IPS-15b (cell line): ENCODE measurements around the gene FAM237A.

Experiments used
- H3K27me3 ChIP-seq: one replicate; pipeline ENCODE4 v1.6.1; 2013; ENCODE audit warnings: low read length; ENCODE audit not compliant: control insufficient read depth, insufficient read depth
- H3K36me3 ChIP-seq: one replicate; pipeline ENCODE4 v1.6.1; 2013; ENCODE audit warnings: low read length; ENCODE audit not compliant: control insufficient read depth, insufficient read depth
- H3K4me1 ChIP-seq: one replicate; pipeline ENCODE4 v1.6.1; 2013; ENCODE audit warnings: mild to moderate bottlenecking, low read length; ENCODE audit not compliant: control insufficient read depth, insufficient read depth
- H3K4me3 ChIP-seq: one replicate; pipeline ENCODE4 v1.5.1; 2013; ENCODE audit warnings: low read depth, low read length
- H3K9ac ChIP-seq: one replicate; pipeline ENCODE4 v1.6.1; 2013; ENCODE audit warnings: low read depth, mild to moderate bottlenecking, low read length
- H3K9me3 ChIP-seq: one replicate; pipeline ENCODE4 v1.6.1; 2013; ENCODE audit warnings: mild to moderate bottlenecking, low read length; ENCODE audit not compliant: control insufficient read depth, insufficient read depth

FAM237A gene

DNA sequence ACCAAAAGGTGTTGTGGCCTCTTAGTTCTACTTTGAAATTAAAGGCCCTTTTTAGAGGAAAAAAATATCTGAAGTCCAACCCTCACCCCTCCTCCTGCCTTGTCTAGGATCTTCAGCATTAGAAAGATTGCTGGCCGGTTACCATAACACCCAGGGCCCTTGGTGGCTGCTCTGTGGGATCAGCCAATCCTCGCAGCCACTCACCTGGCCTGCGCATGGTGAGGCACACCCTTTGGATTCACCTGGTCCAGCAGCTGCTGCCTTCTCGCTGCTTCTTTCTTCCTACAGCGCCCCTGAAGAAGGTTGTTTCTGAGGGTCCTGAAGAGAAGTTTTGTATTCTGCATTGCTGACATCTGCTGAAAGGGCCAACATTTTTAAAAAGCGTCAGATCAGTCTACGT is 50.7 kb downstream of the FAM237A start:
- no peaks in the 10 kb centered on the region for H3K9me3 ChIP-seq
- H3K36me3 ChIP-seq: no peaks in the 10 kb centered on the region
- no peak overlapping the region for H3K9ac ChIP-seq
- H3K4me1 ChIP-seq: no peaks in the 10 kb centered on the region
- H3K4me3 ChIP-seq: no peak overlapping the region
- H3K27me3 ChIP-seq: no peaks in the 10 kb centered on the region

DNA sequence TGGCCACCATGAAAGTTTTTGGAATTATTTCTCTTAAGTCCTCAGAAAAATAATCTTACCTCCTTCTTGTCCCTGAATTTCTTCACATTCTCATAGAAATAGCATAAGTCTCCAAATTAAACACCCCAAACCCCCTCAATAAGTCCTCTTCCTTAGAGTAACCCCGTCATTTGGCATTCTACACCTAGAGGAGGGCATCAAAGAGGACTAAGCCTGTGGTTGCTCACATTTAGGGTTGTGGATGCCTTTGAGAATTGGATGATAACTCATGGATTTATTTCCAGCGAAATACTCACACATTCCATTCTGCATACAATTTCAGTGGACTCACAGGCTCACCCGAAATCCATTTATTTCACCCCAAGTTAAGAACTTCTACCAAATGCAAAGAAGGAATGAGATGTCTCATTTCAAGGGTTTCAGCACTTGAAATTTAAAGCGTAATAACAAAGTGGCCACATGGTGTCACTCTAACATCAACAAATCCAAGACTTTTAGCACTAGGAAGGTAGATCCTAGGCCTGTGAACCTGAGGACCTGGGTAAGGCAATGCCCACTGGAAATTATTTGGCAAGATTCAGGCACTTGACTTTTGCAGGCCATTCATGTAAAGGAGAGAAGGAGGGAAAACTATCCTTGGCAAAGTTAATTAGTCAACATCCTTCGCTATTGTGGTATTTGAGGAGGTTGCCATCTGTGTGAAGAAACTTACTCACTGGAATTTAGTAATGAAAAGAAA is 51.3 kb downstream of the FAM237A start:
- Histone ChIP-seq H3K36me3 (no peaks in the 10 kb centered on the region), H3K9ac (no peak overlapping the region), H3K4me3 (no peak overlapping the region), H3K9me3 (no peaks in the 10 kb centered on the region), H3K27me3 (no peaks in the 10 kb centered on the region), H3K4me1 (no peaks in the 10 kb centered on the region)

DNA sequence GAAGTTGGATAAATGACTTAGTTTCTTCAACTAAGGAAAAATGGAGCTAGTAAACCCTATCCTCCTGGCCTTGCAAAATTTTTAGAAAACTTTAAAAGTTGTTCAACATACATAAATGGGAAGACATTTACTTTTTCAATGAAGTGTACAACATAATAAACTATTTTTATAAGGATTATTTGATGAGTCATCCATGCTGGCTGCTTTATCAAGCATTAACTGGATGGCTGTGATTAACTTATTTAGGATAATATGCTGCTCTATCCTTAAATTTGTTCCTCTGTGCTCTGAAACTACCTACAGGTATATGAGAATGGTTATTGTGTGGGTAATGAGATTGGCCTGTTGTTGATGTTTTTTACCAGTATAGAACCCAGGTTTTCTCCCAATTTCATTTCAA is 54.6 kb downstream of the FAM237A start:
- no peak overlapping the region for H3K4me3 ChIP-seq
- no peaks in the 10 kb centered on the region for H3K27me3 ChIP-seq
- H3K4me1 ChIP-seq: no peaks in the 10 kb centered on the region
- H3K36me3 ChIP-seq: no peaks in the 10 kb centered on the region
- H3K9ac ChIP-seq: no peak overlapping the region
- no peaks in the 10 kb centered on the region for H3K9me3 ChIP-seq

DNA sequence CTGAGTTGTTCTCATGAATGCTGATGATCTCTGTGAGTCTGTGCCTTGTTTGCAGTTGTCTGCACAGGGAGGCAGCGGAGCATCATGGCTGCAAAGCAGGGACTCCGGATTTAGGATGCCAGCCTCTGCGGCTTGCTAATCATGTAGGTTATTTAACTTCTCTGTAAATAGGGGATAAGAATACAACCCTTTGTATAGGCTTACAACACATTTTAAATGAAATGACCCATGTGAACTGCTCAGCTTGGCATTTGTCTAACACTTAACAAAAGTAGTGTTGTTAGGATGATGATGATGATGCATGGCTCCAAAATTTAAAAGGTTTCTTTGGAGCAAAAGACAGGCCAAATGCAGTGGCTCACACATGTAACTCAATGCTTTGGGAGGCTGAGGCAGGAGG is 56.5 kb downstream of the FAM237A start:
- no peak overlapping the region for H3K4me3 ChIP-seq
- H3K36me3 ChIP-seq: no peaks in the 10 kb centered on the region
- H3K9ac ChIP-seq: no peak overlapping the region
- no peaks in the 10 kb centered on the region for H3K4me1 ChIP-seq
- no peaks in the 10 kb centered on the region for H3K27me3 ChIP-seq
- H3K9me3 ChIP-seq: no peaks in the 10 kb centered on the region
